Skin of body (tissue), 3 donors: Measurements from ENCODE around the gene CRYBB3. TPM values are rescaled to one million over a fixed set of nuclear protein-coding genes. Genes with fewer than 3 reads are reported as not detected.
"Not testable (repeated sequence)": the region's sequence is repeated elsewhere in the genome, so short reads cannot be mapped to it uniquely, and the experiment has no call there.

Source experiments
- DNase-seq: peaks from one replicate; lab custom pipeline; 2025; lab: John Stamatoyannopoulos, UW
- small RNA-seq: library from RNA; depleted of rRNA; stranded (forward); fragments of <200 nt; gene quantifications from one replicate; pipeline ENCODE3, GENCODE V24; 2014; ENCODE audit warnings: low replicate concordance
- total RNA-seq: library from RNA; depleted of rRNA; stranded (reverse); fragments of >200 nt; gene quantifications from one replicate; pipeline ENCODE4 v1.2.3, GENCODE V29; 2014

Gene CRYBB3
- total RNA-seq, 1 donor from 2014 or later = not detected

DNA sequence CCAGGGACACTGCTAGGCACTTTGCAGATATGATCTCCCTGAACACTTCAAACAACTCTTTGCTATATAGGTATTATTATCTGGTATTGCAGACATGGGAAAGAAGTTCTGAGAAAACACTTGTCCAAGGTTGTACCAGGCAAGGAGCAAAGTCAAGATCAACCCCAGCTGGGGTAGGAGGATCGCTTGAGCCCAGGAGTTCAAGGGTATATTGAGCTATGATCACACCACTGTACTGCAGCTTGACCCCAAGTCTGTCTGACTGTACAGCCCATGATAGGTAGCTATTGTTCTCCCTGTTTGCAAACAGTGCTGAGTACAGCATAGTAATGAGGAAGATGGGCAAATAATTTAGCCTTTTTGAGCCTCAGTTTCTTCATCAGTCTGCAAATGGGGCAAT is 55.5 kb downstream of the CRYBB3 start:
- DNase-seq = not testable (repeated sequence)

Small RNAs within 50 kb of the gene (small RNA-seq; reads per million reads assigned to genes)
- not detected for gene Z99916.2

Other genes with a start within 250 kb of the CRYBB3 start
- 20.6 TPM for gene KIAA1671, start 247.1 kb upstream of the CRYBB3 start, total RNA-seq
- not detected for gene CRYBB2, start 19.8 kb downstream of the CRYBB3 start, total RNA-seq